Fibroblast of the aortic adventitia (primary cell): Measurements from ENCODE around the gene SLIT3. TPM values are rescaled to one million over a fixed set of nuclear protein-coding genes. Genes with fewer than 3 reads are reported as not detected.

ENCODE experiments used
- DNase-seq: peaks from one replicate; pipeline ENCODE4 v3.0.0-alpha.2; 2010; ENCODE audit warnings: low read depth
- H3K4me3 ChIP-seq: 2 replicates; pipeline ENCODE4 v1.5.1; 2011; ENCODE audit warnings: low read depth, mild to moderate bottlenecking, control low read depth, low read length, moderate library complexity
- CTCF ChIP-seq: IDR thresholded peaks from 2 replicates; pipeline ENCODE4 v1.5.1; 2011; ENCODE audit warnings: mild to moderate bottlenecking, low read length, control low read depth, inconsistent platforms; ENCODE audit not compliant: insufficient read depth
- total RNA-seq: library from RNA; depleted of rRNA; stranded (reverse); fragments of >200 nt; gene quantifications from 2 replicates; pipeline ENCODE4 v1.2.3, GENCODE V29; 2012; ENCODE audit warnings: low replicate concordance

SLIT3 gene
- total RNA-seq, 1 donor, result 65.3 TPM

GRCh38 chr5:168765551-168766425, 535.2 kb downstream of the SLIT3 start:
- TF ChIP-seq CTCF, result no peak
- peak; percentile 43 for DNase-seq
- H3K4me3 ChIP-seq, result no peak overlapping the region

DNA sequence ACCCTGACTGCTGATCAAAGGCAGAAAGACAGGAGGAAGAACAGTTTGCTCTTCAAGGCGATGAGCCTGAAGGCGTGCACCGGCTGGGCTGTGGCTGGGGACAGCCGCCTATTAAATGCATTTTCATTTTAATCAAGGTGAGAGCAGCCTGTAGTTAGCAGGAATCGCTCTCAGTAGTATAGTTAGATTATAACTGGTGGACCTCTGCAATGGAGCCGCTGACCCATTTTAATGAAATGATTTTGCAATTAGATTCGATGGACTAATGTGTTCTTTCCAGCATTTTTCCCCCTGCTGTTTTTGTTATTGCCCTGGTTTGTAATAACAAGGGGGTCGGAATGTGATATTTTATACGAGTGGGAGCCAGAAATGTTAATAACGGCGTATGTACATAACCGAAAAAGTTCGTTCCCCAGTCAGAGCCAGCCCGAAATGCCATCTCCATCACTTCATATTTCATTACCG, 535.8 kb downstream of the SLIT3 start:
- no peak overlapping the region for H3K4me3 ChIP-seq
- TF ChIP-seq CTCF, result no peak
- no peak for DNase-seq

DNA sequence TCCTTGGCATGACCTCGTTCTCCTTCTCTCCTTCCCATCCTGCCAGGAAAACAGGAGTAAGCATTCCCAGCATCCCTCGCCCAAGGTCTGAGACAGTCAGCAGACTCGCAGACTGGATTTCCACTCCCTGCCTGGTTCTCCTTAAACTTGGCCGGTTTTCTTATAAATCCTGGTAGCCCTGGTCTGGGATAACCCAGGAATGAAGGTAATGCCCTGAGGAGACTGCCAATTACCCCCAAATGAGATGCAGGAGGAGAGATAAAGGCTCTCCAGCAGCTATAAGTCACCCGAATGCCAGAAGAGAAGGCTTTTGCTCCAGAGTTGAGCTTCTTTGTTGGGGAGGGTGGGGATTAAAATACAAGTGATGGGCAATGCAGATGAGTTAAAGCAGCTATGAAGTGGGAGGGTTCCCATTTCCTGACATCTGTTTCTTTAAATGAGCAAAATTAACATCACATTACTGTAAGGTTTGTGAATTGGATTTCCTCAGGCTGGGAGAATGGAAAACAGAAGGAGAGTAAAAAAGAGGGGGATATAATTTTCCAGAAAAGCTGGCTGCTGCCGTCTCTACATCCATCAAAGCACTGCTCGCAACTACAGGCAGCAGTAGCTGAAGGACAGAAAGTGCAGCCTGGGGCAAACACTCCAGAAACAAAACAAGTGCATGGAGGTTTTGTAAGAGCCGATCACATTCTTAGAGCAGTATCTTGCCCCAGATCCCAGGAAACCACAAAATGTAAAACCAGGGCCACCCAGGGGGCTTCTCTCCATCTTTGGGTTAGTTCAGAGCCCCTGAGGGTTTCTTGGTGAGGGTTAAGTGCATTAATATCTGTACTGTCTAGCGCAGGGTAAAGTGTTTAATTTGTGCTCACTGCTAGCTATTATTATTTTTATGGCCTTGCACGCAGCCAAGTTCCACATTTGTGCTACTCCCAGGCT, 544.2 kb downstream of the SLIT3 start:
- no peak overlapping the region for H3K4me3 ChIP-seq
- DNase-seq, result peak; percentile 5
- no peak for TF ChIP-seq CTCF

DNA sequence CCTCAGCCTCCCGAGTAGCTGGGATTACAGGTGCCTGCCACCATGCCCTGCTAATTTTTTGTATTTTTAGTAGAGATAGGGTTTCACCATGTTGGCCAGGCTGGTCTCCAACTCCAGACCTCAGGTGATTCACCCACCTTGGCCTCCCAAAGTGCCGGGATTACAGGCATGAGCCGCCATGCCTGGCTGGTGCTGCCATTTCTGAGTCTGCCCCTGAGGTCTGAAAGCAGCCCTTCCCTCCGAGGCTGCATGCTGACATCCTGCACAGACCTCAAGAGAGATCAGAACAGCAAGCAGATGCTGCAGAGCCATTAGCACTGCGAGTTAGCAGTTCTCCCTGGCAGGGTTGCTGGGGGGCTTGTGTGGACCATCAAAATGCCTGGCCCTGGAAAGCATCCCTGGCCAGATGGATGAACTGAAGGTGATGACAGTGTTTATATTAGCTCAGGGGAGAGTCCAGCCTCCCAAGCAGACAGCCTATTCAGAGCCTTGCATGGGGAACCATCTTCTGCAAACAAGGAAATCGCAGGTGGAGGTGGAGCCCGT, 545.3 kb downstream of the SLIT3 start:
- TF ChIP-seq CTCF, result no peak
- H3K4me3 ChIP-seq, result no peak overlapping the region
- no peak for DNase-seq

DNA sequence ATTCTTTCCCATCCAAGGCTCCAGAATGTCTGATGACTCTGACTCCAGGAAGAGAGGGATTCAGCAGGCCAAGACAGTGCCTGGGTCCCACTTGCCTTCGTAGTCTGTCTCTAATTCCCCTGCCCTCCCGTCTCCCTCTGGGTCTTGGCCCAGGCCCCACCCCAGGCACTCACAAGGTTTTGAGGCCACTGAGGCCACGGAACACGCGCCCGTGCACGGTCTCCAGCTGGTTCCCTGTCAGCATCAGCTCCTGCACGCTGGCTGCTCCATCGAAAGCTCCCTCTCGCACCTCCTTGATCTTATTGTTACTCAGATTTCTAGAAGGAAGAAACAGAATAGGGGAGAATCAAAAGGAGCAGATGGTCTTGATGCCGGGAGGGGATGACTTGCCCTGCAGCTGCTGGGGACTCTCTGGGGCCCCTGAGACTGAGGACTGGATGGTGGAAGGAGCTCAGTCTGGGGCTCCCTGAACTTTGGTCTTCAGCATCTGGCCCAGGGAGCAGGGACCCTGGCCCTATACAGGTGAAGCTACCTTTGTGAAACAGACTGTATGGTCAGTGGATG, 547.2 kb downstream of the SLIT3 start:
- no peak overlapping the region for H3K4me3 ChIP-seq
- TF ChIP-seq CTCF, result no peak
- no peak for DNase-seq
